ENCODE measurements around the gene MT1H.
"Not testable (repeated sequence)": the region's sequence is repeated elsewhere in the genome, so short reads cannot be mapped to it uniquely, and the experiment has no call there.

MT1H gene

DNA sequence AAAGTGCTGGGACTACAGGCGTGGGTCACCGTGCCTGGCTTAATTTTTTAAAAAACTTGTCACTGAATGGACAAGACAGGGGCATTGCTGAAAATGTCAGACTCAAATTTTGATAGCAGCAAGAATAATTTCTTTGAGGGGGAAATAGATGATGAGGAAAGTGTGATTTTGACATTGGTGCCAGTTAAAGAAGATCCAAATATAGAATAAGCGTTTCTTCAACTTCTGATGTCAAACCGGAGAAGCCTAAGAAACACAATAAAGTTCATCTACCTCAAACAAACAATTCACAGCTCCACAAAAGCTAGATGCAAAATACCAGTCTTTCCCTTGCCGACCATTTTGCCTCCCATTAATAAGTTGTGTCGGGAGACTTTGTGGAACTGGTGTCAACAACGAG is 17.1 kb downstream of the MT1H start:
- no peak for DNase-seq

DNA sequence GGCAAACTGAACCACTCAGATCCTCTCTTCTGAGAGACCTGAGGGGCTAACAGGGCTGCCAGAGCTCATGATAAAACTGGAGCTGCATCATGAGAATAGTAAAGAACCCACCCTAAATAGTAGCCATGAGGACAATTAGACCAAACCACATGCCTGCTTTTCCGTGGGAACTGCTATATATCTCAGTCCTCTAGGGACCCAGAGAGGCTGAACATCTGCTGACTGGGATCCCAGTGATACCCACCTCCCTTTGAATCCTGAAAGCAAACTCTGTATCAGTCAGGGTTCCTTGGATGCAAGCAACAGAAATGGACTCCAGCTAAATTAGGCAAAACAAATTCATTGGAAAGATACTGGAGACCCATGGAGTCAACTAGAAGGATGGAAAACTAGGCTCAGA is 19.1 kb downstream of the MT1H start:
- no peak for DNase-seq

DNA sequence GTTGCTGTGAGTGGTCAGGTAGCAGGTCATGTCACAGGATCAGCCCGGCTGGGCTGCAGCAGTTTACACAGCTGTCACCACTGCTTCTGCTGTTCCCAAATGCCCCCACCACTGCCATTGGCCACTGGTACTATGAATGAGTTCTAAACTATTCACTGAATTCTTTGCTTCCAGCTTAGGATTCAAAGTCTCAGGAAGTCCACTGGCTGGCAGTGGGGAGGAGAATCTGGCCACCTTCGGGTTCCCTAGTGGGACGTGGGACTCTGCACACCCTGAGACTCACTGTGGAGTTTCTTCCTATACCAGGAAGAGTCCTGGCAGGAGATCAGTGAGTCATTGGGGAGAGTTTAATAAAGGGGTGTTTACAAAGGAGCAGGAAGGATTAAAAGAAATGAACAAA is 19.6 kb downstream of the MT1H start:
- DNase-seq, result no peak

DNA sequence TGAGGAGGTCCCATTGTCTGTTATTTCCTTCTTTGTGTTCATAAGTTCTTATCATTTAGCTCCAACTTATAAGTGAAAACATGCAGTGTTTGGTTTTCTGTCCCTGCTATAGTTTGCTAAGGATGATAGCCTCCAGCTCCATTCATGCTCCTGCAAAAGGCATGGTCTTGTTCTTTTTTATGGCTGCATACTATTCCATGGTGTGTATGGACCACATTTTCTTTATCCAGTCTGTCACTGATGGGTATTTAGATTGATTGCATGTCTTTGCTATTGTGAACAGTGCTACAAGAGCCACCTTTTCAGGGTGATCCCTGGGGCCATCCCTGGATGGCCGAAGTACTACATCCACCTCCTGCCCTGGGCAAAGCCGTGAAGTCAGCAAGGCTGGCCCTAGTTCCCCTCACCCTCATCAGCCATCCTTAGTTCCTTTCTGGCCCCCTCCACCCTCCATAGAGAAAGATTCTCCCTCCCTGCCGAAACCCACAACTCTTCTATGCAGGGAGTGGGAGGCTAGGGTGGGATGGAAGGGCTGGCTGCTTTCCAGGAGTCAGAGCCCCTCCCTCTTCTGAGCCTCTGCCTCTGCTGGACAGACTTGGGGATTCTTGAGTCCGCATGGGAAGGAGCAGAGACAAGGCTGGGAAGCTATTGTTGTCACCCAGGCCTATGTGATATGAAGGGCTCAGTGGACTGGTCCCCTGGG is 21.0 kb downstream of the MT1H start:
- no peak for DNase-seq

DNA sequence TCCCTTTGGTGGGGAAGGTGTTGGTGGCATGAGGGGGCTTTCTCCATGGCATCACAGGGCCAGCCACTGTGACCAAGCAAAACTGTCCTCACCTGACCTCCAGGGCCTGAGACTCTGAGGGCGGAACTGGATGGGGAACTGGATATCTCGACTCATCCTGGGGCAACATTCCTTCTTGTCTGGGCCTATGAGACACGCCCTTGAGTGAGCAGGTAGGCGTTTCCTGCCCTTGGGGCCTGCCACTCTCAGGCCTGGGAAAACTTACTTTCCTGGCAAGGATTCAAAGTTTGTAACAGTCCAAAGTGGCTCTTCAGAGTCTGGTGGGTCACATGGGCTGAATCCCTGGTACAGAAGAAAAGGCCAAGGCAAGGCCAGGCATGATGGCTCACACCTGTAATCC is 22.3 kb downstream of the MT1H start:
- DNase-seq, result no peak

DNA sequence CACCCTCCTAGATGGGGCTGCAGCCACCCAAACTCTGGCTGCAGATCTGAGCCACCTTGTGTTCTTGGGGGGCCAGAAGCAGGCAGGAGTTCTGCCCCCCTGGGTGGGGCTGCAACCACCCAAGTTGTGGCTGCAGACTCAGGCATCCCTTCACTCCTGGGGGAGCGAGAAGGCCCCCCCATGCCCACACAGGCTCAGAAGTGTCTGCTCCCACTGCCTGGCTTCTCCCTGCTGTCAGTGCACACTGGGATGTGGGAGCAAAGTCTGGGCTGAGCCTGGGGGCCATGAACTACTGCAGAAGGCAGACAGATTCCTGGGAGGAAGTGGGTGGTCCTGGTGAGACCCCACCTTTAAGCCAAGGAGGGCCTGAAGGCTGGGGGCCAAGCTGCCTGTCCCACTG is 25.6 kb downstream of the MT1H start:
- DNase-seq, result no peak

DNA sequence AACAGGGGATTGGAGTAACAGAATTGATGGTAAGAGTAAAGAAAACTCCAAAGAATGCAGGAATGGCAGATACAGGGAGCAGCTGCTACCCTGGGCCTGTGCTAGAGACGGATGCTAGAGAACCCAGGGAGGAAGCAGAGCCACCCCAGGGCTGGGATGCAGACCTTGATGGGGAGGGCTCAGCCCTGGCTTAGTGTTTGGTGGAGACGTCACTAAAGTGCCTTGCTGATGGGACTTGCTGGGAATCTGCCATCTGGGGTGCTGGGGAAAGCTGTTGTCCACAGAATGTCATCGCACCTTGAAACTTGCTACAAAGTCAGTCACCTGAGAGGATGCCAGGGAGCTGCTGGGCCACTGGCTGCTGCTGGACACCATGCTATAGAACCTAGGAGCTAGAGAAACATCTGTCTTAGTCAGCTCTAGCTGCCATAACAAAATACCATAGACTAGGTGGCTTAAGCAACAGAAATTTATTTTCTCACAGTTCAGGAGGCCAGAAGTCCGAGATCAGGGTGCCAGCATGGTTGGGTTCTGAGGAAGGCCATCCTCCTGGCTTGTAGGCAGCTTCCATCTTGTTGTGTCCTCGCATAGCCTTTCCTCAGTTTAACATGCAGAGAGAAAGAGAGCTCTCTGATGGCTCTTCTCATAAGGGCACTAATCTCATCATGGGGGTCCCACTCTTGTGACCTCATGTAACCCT is 28.0 kb downstream of the MT1H start:
- no peak for DNase-seq

DNA sequence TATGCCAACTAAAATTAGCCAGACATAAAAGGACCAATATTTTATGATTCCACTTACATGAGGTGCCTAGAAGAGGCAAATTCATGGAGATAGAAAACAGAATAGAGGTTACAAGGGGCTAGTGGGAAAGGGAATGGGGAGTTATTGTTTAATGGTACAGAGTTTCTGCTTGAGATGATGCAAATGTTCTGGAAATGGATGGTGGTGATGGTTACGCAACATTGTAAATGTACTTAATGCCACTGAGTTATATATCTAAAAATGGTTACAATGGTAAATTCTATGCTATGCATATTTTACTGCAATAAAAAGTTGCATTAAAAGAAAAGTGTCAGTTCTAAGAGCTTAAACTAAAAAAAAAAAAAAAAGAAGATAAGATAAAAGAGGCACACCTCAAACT is 30.6 kb downstream of the MT1H start:
- no peak for DNase-seq

DNA sequence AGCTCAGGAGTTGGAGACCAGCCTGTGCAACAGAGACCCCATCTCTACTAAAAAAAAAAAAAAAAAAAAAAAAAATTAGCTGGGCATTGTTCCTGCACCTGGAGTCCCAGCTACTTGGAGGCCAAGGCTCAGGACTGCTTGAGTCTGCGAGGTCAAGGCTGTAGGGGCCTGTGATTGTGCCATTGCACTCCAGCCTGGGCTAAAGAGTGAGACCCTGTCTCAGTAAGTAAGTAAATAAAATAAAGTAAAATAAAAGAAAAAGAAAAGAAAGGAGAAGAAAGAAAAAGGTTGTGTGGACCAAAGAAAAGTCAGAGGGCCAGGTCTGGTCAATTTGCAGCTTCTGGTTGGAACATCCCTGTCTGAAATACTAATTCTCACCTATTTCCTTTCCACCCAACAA is 31.0 kb downstream of the MT1H start:
- DNase-seq, result no peak

DNA sequence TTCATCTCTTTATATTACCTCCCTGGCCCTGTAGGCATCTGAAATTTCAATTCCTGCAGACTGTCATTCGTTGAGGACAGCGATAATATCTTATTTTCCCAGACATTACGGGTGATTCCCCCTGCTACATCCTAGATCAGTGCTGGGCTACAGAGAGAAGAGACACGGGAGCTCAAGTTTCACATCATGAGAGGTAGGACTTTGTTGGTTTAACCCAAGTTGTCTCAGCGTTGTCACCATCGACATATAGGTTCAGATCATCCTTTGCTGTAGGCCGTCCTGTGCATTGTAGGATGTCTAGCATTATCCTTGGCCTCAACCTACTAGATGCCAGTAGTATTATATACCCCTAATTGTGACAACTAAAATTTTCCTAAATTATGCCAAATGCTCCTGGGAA is 31.9 kb downstream of the MT1H start:
- DNase-seq, result no peak

DNA sequence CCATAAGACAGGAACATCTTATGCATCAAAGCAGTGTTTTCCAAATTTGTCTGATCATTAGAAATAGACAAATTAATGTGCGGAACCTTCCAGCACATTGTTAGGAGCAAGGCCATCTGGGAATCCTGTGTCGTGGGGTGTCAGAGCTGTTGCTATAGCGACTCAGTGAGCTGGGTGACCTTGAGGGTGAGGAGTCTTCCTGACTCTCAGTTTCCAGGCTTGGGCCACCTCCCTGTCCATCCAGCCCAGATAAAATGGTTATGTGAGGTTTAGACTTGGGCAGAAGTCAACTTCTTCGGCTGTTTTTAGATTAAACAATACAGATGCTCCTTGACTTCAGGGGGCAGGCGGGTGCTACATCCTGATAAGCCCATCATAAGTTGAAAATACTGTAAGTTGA is 33.2 kb downstream of the MT1H start:
- no peak for DNase-seq

DNA sequence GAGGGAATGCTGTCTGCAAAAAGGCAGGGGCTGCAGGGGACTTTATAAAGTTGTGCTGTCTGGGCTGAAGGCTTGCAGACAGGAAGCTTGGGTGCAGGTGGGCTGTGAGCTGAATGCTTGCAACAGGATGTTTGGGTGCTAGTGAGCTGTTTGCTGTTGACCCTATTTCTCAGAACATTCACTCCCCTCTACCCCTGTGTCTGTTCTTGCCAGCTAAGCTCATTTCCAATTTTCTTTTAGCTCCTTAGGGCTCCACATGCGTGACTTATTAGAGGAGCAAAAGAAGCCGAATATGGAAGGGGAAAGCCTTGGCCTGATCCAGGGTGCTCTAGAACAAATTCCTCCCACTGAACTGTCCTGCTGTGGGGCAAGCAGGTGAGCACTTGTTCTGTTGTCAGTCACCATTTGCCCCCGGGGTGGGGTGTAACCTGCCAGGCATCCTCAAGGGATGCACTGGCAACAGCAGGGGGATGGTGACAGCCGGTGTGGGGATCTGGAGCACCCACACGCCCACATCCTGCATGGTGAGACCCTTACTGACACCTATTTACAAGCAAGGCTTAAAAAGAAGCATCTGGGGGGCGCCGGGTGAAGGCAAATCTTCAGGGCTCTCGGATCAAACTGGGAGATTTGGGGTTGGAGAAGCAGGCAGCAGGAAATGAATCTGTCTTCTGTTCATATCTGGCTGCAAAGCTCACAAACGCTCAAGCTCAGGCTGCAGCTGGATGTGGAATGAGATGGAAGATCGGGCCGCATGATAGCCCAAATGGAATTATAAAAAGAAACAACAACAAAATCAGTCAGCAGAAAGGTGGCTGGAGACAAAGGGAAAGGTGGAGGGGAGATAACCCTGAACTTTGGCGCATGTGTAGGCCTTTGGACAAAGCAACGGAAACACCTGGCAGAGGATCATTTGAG is 39.2 kb downstream of the MT1H start:
- no peak for DNase-seq

DNA sequence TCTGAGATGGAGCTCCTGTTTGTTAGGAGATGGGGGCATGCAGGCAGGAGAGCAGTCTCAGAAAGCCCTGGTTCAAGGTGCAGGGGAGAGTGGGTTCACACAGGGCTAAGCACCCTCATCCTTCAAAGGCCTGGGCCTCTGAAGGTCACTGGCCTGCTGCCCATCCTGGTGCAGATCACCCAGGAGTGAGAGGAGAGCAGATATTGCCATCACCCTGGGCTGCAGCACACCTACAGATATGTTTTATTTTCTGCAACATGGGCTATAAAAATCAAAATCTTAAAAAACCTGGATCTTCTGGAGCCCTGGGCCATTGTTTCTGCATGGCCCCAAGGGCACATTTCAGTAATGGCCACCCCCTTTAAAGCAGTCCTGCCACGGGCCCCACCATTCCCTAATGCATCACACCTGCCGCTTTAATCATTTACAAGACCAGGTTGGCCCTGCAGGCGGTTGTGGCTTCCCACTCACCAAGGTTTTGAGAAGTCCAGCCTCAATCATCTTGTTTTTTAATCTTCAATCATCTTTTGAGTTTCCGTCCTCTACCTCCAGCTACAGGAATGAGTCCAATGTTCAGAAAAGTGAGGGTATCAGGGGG is 39.9 kb downstream of the MT1H start:
- no peak for DNase-seq

DNA sequence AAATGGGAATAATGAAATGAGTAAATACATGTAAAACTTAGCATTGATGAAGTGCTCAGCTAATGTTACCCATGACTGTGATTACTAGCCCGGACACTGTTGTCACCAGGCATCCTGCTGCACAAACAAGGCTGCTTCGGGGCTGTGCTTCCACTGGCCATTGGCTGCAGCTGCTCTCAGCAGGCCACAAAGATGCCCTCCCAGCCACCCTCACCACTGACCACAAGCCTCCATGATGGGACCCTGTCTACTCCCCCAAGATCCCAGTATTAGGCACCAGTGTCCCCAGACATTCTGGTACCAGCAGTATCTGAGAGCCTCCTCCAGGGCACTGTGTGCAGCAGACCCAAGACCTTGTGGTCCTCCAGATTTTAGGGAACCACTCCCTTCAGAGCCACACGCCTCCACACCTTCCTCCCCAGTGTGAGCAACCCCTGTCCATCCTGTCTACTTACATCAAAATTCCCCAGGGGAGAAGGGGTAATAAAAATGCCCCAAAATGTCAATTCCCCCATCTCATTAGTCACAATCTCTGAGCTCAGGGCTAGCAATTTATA is 40.6 kb downstream of the MT1H start:
- no peak for DNase-seq

DNA sequence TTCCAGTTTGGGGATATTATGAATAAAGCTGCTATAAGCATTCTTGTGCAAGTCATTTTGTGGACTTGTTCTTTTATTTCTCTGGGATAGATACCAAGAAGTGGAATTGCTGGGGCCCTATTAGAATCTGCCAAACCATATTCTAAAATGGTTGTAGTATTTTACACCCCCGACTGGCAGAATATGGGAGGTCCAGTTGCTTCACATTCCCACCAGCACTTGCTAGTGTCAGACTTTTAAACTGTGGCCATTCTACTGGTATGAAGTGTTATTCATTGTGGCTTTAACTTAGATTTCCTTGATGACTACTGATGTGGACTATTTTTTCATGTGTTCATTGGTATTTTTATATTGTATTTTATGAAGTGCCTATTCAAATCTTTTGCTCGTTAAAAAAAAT is 42.2 kb downstream of the MT1H start:
- DNase-seq, result no peak

DNA sequence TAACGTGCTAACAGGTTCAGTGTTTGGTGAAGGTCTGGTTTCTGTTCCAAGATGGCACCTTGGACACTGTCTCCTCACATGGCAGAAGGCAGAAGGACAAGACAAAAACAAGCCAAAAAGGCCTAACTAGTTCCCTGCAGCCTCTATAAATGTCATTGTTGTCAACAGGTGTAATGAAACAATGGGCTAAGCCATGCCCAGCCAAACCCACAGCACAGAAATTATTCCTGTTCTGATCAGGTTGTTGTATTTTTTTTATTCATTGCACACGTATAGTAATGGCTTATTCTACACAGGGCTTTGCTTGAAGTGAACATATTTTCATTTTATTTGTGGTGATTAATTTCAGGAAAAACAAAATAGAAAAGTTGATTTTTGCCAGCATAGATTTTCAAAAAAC is 44.2 kb downstream of the MT1H start:
- no peak for DNase-seq

DNA sequence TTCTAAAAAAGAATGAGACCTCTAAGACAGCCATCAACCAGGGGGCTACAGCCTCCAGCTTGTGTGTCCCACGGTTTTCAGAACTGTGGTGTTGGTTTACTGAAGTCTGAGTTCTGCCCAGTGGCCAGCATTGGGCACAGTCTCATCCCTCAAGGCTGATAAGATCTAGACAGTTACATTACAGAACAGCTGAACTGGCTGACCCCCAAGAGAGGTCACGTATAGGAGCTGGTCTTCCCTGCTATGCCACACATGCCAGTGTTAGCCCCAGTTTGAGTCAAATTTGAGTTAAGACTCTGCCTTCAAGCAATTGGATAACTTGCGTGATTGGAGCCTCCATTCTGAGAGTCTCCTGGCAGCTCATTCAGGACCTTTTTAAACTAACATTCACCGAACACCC is 45.5 kb downstream of the MT1H start:
- DNase-seq, result no peak

DNA sequence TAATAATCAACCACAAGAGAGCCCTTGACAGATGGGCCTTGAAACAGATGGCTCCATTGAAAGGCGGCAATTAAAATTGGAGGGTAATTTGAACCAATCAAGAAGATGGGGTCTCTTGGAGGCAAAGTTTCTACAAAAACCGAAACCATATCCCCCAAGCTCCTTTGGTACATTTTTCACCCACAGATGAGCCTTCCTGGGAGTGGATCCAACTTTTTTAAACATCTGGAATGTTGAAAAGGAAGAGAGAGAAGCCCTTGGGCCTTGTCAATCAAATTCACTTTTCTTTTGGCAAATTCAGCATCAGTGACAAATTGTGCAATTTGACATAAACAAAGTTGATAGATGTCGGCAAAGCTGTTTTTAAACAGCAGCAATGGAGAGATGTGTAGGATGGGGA is 47.1 kb downstream of the MT1H start:
- DNase-seq, result no peak

DNA sequence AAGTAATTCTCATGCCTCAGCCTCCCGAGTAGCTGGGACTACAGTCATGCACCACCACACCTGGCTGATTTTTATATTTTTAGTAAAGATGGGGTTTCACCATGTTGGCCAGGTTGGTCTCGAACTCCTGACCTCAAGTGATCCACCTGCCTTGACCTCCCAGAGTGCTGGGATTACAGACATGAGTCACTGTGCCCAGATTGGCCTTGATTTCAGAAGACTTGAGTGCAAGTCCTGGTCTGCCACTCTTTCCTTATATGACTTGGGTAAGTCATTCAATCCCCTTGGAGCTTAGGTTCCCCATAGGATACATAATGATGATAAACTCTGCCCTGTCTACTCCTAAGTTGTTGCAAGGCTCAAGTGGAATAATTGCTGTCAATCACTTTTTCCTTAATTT is 47.9 kb downstream of the MT1H start:
- DNase-seq, result not testable (repeated sequence)

Data from activated T-cell treated with anti-CD3 and anti-CD28 coated beads for 4 hours (primary cell).